NCI-H1930 (cell line): Measurements from ENCODE around the gene ASCL2.

Experiments used
- DNase-seq, 2 experiments: peaks; one replicate each; lab custom pipeline; 2025; lab: John Stamatoyannopoulos, UW

The ASCL2 gene, protein sequence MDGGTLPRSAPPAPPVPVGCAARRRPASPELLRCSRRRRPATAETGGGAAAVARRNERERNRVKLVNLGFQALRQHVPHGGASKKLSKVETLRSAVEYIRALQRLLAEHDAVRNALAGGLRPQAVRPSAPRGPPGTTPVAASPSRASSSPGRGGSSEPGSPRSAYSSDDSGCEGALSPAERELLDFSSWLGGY

DNA sequence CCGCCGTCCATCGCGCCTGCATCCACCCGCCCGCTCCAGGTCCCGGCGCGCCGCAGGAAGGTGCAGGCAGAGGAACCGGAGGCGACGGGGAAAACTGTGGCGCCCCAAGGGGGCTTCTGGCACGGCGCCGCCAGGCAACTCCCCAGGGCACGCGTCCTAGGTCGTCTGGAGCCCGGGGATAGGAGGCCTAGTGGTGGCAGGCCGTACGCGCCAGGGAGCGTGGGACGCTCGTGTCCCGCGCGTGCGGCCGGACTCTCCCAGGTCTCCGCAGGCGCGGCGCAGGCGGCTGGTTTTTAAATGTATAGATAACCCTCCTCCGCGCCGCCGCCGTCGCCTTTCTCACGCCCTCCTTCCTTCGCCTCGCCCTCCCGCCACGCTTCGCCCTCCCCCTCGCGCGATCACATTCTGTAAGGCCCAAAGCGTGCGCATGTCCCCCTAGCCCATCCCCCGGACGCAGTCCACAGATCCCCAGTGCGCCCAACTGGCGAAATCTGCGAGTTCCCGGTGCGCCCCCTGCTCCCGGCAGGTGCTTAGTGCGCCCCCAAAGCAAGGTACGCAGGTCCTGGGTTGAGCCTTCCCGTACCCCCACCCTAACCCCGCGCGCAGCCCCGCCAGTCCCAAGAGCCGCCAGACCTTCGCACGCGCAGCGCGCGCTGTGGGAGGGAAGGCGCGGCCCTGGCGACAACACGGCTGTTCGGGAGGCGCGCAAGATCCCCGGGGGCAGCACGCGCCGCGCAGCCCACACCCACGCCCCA lies at the start of gene ASCL2:
Gene ASCL2, minus strand, starts transcription at position 267 of the 755 bp plus-strand sequence. Its CDS starts 256 bp downstream, at position 11.
- peak in 1 of 2 experiments; percentile 34 for DNase-seq

DNA sequence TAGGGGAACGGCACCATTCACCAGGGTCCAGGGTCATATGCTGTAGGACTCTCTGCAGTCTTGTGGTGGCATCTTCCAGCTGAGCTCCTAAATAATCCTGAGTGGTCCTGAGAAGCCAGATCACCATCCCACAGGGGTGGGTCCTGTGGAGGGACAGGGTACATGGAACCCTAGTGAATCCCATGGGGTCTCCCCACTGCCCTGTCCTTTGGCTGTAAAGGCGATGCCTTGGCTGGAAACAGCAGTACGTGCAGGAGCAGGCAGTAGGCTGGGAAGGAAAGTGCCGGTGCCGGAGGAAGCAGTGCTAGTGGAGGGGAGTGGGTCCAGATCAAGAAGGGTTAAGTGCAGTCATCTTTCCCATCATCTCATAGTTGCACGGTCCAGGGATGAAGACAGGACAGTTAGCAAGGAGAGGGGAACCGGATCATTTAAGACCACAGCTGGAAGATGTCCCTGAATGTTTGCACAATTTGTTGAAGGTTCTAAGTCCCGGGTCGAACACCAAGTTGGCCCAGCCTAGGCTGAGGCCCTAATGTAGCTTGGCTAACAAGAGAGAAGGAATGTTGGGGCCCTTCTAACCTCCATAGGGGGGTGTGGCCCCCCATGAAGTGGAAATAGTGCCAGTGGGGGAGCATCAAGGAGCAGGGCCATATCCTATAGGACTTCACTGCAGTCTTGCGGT lies 49.5 kb upstream of the ASCL2 start:
- DNase-seq = no peak

DNA sequence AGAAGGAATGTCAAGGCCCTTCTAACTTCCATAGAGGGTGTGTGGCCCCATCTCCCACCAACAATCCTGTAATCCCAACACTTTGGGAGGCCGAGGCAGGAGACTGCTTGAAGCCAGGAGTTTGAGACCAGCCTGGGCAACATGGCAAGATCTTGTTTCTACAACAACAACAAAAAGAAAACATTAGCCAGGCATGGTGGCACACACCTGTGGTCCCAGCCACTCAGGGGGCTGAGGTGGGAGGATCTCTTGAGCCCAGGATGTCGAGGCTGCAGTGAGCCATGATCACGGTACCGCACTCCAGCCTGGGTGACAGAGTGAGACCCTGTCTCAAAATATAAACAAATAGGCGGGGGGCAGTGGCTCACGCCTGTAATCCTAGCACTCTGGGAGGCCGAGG lies 48.3 kb upstream of the ASCL2 start:
- DNase-seq = no peak

DNA sequence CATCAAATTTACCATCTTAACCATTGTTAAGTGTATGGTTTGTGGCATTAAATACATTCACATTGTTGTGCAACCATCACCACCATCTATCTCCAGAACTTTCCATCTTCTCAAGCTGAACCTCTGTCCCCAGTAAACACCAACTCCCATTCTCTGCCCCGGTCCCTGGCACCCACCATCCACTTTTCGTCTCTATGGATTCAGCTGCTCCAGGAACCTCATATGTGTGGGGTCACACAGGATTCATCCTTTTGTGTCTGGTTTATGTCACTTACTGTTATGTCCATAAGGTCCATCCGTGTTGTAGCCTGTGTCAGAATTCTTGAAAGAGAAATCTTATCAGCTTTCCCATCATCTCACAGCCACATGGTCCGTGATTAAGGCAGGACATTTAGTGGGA lies 47.7 kb upstream of the ASCL2 start:
- DNase-seq = no peak

DNA sequence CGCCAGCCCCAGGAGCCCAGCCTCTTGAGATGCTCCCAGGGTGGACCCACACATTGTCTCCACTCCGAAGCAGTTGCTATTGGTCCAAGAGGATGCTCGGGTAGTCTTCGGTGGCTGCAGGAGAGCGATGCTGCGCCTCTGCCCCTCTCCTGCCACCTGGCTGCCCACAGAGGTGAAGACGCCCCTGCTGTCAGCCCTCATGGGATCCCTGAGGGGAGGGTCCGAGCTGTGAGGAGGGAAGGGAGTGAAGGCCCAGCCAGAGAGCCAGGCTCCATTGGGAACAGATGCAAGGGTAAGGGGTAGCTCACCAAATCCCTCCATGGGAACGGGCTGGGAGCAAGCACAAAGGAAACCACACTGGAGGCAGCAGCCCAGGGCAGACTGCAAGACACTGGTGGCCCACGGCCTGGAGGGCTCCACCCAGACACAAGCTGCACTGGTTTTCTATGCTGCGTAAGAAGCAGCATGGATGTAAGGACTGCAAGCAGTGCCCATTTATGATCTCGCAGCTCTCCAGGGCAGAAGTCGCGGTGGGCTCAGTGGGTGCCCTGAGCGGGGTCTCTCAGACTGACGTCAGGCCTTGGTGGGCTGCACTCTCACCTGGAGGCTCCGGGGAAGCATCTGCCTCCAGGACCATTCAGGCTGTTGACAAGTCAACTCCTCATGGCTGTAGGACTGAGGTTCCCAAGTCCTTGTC lies 47.1 kb upstream of the ASCL2 start:
- DNase-seq = no peak

DNA sequence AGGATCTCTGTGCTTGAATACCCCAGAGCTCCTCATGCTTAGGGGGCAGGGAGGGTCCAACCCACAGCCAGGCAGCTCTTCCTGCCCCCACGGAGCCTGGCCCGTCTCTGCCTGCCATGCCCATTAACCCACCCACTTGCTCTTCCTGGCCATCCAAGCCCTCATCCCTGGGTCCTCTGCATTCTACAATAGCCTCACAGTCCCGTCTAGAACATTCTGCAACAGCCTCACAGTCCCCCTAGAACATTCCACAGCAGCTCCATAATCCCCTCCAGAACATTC lies 46.5 kb upstream of the ASCL2 start:
- no peak for DNase-seq

DNA sequence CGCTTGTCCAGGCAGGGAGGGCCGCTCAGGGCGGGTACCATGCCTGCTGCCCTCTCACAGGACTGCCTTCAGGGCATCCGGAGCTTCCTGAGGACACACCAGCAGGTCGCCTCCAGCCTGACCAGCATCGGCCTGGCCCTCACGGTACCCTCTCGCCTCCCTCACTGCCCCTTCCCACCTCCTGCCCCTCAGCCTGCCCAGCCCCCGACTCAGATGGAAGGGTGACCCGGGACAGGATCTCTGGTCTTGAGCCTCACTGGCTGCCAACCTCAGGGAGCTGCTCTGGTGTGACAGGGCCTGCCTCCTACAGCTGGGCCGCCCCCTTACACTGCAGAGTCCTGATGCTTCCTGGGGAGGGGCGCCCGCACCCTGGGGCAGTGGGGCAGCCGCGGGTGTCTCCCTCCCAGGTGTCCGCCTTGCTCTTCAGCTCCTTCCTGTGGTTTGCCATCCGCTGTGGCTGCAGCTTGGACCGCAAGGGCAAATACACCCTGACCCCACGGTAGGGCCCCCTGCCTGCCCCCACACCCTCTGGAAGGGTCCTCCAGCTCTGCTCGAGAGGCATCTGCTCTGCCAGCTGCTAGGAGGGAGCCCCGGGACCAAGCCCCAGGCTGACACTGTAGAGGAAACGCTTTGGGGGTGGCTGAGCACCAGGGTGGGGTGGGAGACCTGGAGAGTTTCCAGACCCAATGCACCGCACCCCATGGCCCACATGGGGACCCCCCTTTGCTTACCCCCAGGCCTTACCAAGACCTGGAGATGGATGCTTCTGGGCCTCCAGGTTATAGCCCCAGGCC lies 46.0 kb upstream of the ASCL2 start:
- no peak for DNase-seq

DNA sequence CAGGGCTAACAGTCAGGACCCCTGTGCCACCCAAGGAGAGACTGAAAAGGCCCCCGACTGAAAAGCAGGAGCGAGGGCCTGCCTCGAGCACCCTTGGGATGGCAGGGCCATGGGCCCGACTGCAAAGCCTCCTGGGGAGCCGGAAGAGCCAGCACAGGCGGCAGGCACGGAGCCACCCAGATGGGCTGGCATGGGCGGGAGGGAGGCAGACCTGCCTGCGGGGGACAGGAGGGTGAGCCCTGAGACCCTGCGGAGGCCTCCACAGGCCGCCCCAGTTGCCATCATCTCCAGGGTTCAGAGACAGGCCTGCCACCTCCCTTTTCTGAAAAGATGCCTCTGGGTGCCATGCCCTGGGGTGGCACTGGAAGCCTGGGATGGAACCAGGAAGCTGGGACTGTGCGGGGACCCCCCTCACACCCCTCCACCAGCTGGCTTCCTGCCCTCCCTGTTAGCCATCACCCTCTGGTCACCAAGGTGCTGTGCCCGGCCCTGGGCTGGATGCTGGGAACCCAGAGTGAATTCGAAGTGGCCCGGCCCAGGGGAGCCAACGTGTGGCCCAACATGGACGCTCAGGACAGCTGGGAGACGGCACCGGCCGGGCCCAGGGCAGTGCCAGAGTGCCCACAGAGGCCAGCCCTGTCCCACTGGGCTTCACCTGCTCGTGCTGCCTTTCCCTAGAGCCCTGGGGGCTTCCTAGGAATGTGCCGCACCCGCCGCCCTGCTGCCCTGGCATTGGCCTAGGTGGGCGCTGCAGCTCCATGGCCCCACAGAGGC lies 45.2 kb upstream of the ASCL2 start:
- DNase-seq = no peak

DNA sequence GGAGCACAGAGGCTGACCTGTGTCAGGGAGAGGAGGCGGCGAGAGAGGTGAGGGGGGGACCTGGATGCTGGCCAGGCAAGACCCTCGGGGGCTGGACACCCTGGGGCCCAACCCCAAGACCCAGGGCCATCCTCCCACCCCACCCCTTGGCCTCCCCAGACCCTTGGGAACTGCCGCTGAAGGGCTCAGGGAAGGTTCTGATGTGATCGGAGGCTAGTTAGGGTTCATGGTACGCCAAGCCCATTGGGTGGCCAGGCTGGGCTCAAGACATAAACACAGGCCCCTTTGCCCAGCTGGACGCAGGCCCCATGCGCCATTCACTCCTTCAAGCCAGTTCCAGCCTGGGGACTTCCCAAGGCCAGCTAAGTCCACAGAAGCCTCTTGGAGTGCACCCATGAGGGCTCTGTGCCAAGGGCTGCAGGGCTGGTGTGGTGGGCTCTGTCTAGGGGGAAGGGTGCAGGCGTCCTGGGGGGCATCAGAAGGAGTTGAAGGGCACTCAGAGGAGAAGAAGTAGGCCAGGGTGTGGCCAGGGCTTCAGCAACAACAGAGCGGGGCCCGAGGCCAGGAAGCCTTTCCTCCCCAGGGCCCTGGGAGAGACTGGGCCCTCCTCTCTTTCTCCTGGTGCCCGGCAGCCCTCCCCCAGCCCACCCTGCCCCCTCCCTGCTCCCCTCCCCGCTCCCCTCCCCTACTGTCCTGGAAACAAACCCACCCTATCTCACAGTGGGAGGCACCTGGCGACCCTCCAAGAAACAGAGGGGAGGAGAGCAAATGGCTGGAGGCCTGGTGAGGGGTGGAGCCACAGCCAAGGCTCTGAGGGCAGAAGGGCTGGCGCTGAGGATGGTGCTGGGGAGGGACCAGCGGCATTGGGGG lies 44.4 kb upstream of the ASCL2 start:
- DNase-seq = no peak

DNA sequence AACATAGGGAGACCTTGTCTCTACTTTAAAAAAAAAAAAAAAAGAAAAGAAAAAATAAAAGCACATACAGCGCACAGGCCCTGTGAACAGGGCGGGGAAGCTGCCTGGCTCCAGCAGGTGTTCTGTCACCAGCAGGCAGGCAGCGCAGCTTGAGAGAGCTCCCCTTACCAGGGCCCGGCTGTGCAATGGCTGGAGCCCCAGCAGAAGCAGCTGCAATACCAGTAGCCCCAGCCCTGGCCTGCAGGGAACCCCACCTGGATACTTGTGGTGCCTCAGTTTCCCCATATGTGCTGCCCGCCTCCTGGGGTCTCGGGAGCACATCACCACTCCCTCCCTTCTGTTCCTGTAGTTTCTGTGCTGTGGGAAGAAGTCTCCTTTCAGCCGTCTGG lies 43.7 kb upstream of the ASCL2 start:
- no peak for DNase-seq

DNA sequence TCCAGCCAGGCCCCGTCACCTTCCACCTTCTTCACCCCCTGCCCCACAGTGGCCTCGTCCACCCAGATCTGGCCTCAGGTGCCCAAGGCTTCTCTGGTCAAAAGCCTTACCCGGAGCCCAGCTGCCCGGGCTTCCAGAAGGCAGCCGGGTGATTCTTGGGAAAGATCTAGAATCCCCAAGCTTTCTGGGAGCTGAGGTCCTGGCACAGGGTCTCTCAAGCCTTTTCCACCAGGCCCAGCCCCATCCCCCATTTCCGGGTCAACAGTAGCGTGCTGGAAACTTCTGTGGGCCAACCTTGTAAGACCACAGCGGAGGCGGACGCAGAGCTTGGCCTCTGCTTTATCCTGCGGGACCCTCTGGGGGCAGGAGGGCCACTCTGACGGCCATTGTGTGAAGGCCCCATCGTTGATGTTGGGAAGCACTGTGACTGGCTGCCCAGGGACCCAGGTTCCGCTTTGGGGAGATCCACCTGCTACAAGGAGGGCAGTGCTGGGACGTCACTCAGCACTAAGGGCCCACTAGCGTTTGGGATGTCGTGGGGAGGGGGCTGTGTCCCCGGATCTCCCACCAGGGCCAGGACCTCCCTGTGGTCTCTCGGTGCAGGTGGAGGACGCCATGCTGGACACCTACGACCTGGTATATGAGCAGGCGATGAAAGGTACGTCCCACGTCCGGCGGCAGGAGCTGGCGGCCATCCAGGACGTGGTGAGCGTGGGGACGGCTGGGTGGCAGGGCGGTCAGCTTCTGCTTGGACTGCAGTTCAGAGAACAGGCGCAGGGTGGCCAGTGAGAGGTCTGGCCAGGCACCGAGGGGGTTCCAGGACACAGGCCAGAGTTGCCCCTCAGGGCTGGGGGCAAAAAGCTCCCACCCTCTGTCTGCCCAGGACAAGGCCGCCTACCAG lies 42.9 kb upstream of the ASCL2 start:
- DNase-seq = no peak

DNA sequence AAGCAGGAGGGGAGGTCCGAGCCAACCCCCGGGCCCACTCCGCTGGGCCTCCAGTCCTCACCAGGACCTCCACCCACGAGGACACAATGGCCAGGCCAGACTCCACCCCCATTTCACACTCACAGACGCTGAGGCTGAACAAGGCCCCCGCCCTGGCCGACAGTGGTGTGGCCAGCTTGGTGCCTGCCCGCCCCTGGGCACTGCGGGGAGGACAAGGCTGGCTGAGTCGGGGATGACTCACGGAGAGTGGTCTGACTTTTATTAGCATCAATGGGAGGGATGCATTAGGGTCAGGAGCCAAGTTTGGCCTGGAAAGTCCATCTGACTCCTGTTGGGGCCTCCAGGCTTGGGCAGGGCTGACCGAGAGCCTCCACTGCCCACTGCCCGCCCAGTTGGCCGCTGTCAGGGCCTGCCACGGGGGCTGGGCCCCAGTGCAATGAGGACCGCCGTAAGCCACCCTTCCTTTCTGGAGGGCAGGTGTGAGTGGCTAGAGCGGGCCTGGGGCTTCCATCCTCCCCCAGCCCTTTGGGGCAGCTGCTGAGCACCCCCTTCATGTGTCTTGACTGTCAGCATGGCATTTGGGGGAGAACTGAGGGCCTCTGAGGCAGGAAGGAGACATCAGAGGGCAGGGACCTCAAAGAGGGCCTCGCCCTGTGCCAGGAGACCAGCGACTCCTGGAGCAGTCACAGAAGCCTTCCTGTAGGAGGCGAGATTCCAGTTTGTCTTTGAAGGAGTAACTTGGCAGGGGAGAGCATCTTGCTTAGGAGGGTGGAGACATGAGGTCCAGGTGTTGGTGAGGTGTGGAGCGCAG lies 42.0 kb upstream of the ASCL2 start:
- no peak for DNase-seq

DNA sequence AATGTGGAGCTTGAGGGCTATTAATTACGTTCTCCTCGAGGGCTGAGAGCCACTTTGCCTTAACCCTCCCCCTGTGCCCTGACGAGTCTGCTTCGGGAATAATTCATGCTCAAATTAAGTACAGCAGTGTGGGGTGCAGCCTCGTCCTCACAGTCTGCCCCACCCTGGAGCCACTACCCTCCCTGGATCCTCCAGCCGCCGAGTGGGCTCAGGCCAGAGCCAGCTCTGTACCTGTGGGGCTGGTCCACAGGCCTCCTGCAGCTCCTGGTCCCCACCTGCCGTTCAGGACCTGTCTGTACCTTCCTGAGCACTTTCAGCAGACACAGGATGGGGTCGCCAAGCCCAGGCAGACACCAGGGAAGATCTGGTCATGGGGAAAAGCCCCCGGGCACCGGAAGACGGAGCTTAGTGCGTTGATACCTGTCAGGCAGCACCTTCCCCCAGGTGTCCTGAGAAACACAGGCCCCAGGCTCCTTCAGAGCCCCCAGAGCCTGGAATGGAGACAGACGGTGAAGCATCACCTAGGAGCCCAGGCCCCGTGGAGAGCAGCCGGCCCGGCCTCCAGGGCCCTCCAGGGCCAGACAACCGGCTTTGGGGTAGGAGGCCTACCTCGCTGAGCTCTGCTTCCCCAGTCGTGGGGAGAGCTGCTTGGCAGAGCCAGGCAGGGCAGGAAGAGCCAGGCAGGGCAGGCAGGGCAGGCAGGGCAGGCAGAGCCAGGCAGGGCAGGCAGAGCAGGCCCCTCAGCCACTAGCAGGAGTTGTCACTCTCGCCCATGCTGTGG lies 41.2 kb upstream of the ASCL2 start:
- DNase-seq = no peak

DNA sequence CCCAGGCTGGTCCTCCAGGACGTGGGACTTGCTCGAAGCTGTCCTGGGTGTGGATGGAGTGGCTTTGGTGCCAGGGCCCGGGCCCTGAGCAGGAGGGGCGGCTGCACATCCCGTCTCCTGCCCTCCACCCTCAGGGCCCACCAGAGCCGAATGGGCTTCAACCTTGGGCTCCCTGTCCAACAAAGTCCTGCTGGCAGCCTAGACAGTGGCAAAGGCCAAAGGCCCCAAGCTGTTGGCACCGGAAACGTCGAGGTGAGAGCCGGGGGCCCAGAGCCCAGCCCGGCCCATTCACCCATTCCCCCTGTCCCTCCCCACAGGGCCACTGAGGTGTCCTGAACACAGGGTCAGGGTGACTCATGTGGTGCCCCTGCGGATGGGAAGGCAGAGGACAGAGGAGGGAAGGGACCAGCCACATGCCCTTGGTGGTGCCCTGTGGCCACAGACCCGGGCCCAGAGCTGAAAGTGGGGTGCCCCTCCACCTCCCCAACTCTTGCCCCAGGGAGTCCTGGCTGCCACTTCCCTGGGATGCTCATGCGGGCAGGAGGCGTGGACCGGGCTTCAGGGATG lies 40.5 kb upstream of the ASCL2 start:
- no peak for DNase-seq

DNA sequence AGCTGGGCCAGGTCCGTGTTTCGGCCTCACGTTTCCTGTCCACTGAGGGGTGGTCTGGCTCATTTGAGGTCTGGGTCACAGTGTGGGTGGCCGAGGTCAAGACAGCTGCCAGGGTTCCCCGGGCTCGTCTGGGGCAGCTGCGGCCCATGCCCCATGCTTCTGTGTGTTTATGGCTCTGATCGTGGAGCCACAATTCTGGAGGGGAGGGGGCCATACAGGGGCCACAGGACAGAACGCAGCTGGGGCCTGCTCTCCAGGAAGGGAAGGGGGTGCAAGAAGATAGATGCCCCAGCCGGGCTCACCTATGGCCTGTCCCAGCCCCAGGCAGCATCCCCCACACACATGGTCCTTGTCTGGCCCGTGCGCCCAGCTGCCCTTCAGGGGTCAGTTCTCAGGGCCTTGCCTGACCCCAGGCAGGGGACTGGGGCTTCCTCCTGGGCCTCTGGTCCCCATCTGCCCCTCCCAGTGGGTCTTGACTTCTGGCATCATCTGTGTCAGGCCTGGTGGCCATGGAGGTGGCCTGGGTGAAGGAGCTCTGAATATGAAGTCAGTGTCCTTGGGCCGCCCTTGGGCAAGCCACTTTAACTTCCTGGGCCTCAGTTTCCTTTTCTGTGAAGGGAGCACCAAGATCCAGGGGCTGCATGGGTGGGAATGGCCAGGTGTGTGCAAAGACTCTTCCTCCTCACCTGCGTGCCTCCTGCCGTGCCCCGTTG lies 39.8 kb upstream of the ASCL2 start:
- DNase-seq = no peak

DNA sequence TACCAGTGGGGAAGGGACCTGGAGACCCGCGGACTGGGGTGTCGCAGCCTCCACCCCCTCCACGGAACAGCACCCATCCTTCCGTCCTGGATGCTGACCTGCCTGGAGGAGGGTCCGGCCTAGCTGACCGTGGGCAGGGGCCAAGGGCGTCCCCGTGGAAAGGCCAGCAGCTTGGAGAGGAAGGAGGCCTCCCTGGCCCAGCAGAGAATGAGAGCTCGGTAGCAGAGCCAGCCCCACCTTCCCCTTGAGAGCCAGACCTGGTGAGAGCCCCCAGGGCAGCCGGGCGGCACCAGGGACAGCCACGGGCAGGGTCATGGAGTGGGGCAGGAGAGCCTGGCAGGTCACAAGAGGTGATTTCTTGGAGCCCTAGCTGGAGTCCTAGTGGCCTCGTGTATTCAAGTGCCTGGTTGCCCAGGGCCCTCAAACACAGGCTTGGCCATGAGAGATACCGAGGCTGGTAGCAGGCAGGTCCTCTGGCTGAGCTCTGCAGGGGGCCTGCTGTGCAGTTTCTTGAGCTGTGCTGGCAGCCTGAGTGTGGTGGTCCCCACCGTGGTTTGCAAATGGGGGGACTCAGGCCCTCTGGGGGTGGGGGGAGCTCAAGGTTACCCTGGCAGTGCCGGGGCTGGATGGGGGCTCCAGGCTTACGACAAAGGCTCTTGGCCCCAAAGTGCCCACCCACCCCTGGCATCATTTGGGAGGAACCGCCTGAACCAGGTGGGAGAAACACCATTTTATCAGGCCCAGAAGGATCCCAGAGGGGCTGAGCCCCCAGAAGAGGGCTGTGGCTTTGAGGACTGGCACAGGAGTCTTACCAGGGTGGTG lies 39.1 kb upstream of the ASCL2 start:
- no peak for DNase-seq
